ENCODE results near the gene KLRC4. TPM values are rescaled to one million over a fixed set of nuclear protein-coding genes. Genes with fewer than 3 reads are reported as not detected.
A peak's percentile ranks its signal among the peaks of the same experiment; 100 is the strongest.
"Not testable (repeated sequence)": the region's sequence is repeated elsewhere in the genome, so short reads cannot be mapped to it uniquely, and the experiment has no call there.

Gene KLRC4
- total RNA-seq: 0.39 TPM

GRCh38 chr12:10409392-10409791 is at the start of gene KLRC4:
TSS of gene KLRC4 (minus strand) at chr12:10409757. CDS start at chr12:10409575, 182 bp downstream.
- no peak for DNase-seq

- no peak for DNase-seq
Observed at GRCh38 chr12:10457760-10458159, 48.2 kb upstream of the KLRC4 start.

GRCh38 chr12:10456856-10457255 is 47.3 kb upstream of the KLRC4 start:
- no peak for DNase-seq

- DNase-seq: no peak
Observed at GRCh38 chr12:10455766-10456165, 46.2 kb upstream of the KLRC4 start.

GRCh38 chr12:10454531-10454930 is 45.0 kb upstream of the KLRC4 start:
- DNase-seq: no peak

- DNase-seq: no peak
Observed at GRCh38 chr12:10453156-10453555, 43.6 kb upstream of the KLRC4 start, which contains the start of gene KLRC1. TSS of gene KLRC1 (minus strand) at chr12:10453377. CDS start at chr12:10451156, 2,221 bp downstream.

- no peak for DNase-seq
Observed at GRCh38 chr12:10448236-10448635, 38.7 kb upstream of the KLRC4 start.

- not testable (repeated sequence) for DNase-seq
Observed at GRCh38 chr12:10446052-10446451, 36.5 kb upstream of the KLRC4 start.

- DNase-seq: not testable (repeated sequence)
Observed at GRCh38 chr12:10441144-10441543, 31.6 kb upstream of the KLRC4 start.

- DNase-seq: not testable (repeated sequence)
Observed at GRCh38 chr12:10439608-10440274, 30.2 kb upstream of the KLRC4 start.

GRCh38 chr12:10437601-10438000 is 28.0 kb upstream of the KLRC4 start:
- DNase-seq: not testable (repeated sequence)

- not testable (repeated sequence) for DNase-seq
Observed at GRCh38 chr12:10435816-10436215, 26.3 kb upstream of the KLRC4 start, which contains the start of gene KLRC2. TSS of gene KLRC2 (minus strand) at chr12:10436010. CDS start at chr12:10435986, 24 bp downstream.

GRCh38 chr12:10430623-10431022 is 21.1 kb upstream of the KLRC4 start:
- DNase-seq: not testable (repeated sequence)

GRCh38 chr12:10425938-10426337 is 16.4 kb upstream of the KLRC4 start:
- DNase-seq: not testable (repeated sequence)

- DNase-seq: not testable (repeated sequence)
Observed at GRCh38 chr12:10424260-10424899, 14.8 kb upstream of the KLRC4 start.

- not testable (repeated sequence) for DNase-seq
Observed at GRCh38 chr12:10422159-10422558, 12.6 kb upstream of the KLRC4 start.

- DNase-seq: not testable (repeated sequence)
Observed at GRCh38 chr12:10420334-10420733, 10.8 kb upstream of the KLRC4 start, which contains the start of gene KLRC3. TSS of gene KLRC3 (minus strand) at chr12:10420595. CDS start at chr12:10420550, 45 bp downstream.

GRCh38 chr12:10408842-10409241 is 715 bp downstream of the KLRC4 start:
- DNase-seq: no peak

- peak; percentile 3 for DNase-seq
Observed at GRCh38 chr12:10406725-10407124, 2.8 kb downstream of the KLRC4 start.

GRCh38 chr12:10405294-10405693 is 4.3 kb downstream of the KLRC4 start:
- DNase-seq: no peak

- no peak for DNase-seq
Observed at GRCh38 chr12:10404798-10405197, 4.8 kb downstream of the KLRC4 start.

- no peak for DNase-seq
Observed at GRCh38 chr12:10400829-10401228, 8.7 kb downstream of the KLRC4 start.

- no peak for DNase-seq
Observed at GRCh38 chr12:10398168-10398567, 11.4 kb downstream of the KLRC4 start.

GRCh38 chr12:10397296-10397695 is 12.3 kb downstream of the KLRC4 start:
- no peak for DNase-seq

Data from skin of body (tissue), 2 donors.